C4-2B (cell line): ENCODE results near the gene CDC37L1.

Source experiments
- H3K27ac ChIP-seq: fragments of 450-650 bp; 2 replicates; pipeline ENCODE4 v1.5.1; 2017
- ZFX ChIP-seq: fragments of 450-650 bp; IDR thresholded peaks from 2 replicates; pipeline ENCODE4 v1.6.1; 2017
- TF ChIP-seq, protein P1 (sequence below): fragments of 450-650 bp; conservative IDR thresholded peaks from 2 replicates; pipeline ENCODE4 v1.5.1; 2017; ENCODE audit warnings: mild to moderate bottlenecking

Gene CDC37L1

DNA sequence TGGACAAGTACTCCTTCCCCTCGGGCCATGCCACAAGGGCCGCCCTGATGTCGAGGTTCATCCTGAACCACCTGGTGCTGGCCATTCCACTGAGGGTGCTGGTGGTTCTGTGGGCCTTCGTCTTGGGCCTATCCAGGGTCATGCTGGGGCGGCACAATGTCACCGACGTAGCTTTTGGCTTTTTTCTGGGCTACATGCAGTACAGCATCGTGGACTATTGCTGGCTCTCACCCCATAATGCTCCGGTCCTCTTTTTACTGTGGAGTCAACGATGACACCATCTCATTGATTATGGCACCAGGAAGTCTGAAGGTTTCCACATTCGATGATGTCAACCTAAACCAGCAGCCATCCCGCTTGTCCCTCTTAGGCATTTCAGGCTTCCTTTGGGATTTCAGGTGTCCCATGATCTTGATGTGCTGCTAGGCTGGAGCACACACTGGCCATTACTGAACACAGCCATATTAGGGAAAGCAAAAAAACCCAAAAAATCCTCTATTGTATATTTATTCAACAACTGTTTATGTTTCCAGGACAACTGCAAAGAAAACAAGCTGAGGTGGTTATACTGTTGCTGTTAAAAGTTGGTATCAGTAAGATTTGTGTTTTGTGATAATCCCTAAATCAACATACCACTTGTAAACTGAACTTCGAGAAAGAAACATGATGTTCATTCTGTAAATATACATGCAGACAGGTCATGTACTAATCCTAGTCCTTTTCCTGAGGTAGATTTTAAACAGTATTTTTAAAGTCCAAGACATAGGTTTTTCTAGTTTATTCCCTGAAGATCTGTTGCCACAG lies 16.2 kb upstream of the CDC37L1 start:
- peak overlapping the region; percentile 96 for H3K27ac ChIP-seq
- TF ChIP-seq ZFX: 0 out of 2 replicates have a peak, but pooled peaks have one; percentile 5
- TF ChIP-seq, protein P1, sequence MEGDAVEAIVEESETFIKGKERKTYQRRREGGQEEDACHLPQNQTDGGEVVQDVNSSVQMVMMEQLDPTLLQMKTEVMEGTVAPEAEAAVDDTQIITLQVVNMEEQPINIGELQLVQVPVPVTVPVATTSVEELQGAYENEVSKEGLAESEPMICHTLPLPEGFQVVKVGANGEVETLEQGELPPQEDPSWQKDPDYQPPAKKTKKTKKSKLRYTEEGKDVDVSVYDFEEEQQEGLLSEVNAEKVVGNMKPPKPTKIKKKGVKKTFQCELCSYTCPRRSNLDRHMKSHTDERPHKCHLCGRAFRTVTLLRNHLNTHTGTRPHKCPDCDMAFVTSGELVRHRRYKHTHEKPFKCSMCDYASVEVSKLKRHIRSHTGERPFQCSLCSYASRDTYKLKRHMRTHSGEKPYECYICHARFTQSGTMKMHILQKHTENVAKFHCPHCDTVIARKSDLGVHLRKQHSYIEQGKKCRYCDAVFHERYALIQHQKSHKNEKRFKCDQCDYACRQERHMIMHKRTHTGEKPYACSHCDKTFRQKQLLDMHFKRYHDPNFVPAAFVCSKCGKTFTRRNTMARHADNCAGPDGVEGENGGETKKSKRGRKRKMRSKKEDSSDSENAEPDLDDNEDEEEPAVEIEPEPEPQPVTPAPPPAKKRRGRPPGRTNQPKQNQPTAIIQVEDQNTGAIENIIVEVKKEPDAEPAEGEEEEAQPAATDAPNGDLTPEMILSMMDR: no peak

DNA sequence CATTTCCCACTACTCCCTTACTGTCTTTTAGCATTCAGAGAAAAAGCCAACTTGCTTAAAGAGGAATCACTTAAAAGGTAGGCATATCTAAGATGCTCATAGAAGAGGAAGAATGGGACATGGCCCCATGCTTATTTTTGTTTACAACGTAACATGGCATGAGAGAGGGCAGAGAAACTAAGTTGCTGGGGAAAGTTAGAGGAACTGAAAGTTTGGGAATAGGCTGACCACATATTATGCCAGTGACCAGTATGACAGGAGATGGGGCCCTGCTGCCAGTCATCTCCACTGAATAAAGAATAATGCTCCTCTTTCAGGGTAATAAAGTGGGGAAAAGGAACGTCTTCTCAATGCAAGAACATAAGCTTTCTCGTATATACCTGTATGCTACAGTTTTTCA lies 15.4 kb upstream of the CDC37L1 start:
- no peak overlapping the region for H3K27ac ChIP-seq
- TF ChIP-seq, protein P1: no peak
- no peak for TF ChIP-seq ZFX

DNA sequence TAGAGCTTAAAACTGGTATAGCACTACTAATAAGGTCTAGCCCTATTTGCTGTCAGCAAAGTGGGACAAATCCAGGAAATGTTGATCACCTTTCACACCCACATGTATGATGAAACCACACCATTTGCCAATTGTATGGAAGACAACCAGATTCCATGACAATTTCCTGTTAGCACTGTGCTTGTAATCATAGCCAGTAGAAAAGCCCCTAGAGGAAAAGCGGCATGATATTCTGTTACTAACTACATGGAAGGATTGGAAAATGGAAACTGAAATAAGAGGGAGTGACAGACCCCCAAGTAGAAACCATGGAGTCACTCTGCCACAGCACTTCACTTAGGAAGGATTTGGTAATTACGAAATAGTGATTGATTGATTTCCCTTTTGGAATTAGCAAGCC lies 14.0 kb upstream of the CDC37L1 start:
- no peak for TF ChIP-seq ZFX
- TF ChIP-seq, protein P1: no peak
- no peak overlapping the region for H3K27ac ChIP-seq

DNA sequence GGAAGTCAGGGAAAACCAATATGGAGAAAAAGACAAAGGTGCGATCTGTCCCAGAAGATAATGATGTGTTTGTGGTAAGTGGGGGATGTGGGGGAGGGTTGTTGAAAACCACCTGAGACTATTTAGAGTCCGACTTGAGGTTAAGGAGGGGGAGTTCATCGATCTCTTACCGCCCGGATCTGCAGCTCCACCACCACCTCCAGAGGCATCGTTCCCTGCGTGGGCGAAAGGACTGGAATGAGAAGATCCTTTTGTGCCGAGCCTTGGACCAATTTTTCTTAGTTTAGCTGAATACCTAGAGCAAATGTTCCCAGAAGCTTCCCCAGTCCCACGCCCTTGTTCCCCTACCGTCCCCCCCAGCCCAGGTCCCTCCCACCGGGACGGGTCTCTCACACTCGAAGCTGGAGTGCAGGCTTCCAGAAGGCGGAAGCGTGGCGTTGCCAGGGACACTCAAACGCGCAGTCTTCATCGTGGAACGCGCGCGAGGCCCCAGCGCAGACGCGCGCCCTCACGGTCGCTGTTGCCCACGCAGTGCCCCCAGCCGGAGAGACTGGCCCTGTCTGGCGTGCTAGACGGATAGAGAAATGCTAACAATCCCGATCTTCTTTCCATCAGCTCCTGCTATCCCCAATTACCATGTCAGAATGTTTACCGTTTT lies 13.2 kb upstream of the CDC37L1 start, which contains the start of gene SPATA6L:
SPATA6L (minus strand) TSS at position 439 of the 658 bp plus-strand sequence; CDS start at position 209, 230 bp downstream.
- no peak within 1 kb of the TSS for H3K27ac ChIP-seq
- TF ChIP-seq, protein P1: no peak
- no peak for TF ChIP-seq ZFX

DNA sequence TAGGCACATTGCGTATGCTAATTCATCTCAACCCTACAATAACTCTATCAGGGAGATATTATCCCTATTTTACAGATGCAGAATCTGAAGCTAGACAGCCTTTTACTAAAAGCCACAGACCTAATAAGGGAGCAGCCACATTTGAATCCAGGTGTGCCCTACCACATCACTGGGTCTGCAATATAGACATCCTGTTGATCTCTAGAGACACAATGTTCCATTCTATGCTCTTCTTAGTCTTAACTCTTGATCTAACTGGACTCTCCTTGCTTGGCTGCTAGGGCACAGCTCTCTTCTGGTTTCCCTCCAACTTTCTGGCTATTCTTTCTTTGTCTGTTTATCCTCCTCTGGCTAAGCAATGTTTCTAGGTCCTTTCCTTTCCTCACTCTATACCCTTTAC lies 11.7 kb upstream of the CDC37L1 start:
- H3K27ac ChIP-seq: no peak overlapping the region
- no peak for TF ChIP-seq ZFX
- TF ChIP-seq, protein P1: no peak

DNA sequence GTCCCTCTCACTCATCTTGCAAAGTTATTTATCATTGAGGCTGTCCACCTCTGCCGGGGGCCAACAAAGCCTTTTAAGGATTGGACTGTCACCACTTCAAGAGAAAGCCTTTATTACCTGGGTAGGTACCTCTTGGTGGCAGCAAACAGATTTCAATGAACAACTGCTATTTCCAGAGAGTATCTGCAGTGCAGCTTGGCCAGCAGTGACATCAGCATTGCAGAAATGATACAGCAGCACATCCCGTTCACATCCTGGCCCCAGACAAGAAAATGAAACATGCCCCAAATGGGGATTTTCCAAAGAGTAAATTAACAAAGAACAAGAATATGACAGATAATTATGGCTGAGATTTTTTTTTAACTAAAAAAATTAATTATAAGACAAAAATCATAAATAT lies 10.8 kb upstream of the CDC37L1 start:
- no peak overlapping the region for H3K27ac ChIP-seq
- TF ChIP-seq, protein P1: no peak
- TF ChIP-seq ZFX: no peak

DNA sequence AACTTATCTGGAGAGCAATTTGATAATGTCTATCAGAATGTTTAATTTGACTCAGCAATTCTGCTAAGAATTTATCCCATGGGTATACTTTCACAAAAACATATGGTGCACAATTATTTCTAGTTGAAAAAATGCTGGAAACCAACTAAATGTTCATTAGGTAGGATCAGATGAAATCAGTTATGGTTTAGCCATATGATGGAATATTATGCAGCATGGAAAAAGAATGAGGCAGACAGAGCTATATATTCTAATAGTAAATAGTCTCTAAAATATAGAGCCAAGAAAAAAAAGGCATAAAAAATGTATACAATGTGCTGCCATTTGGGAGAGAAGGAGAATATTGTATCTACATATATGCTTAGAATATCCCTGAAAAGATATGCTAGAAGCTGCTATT lies 9.5 kb upstream of the CDC37L1 start:
- H3K27ac ChIP-seq: no peak overlapping the region
- TF ChIP-seq ZFX: no peak
- TF ChIP-seq, protein P1: no peak
